HG02973 (cell line): ENCODE measurements around the gene CARD19.
"Not testable (repeated sequence)": the region's sequence is repeated elsewhere in the genome, so short reads cannot be mapped to it uniquely, and the experiment has no call there.

Experiments
- ATAC-seq: cut with Tn5 transposase; IDR thresholded peaks from one replicate; pipeline ENCODE4 v1.9.1; 2021; ENCODE audit warnings: moderate library complexity; ENCODE audit not compliant: unreplicated experiment

CARD19 gene

DNA sequence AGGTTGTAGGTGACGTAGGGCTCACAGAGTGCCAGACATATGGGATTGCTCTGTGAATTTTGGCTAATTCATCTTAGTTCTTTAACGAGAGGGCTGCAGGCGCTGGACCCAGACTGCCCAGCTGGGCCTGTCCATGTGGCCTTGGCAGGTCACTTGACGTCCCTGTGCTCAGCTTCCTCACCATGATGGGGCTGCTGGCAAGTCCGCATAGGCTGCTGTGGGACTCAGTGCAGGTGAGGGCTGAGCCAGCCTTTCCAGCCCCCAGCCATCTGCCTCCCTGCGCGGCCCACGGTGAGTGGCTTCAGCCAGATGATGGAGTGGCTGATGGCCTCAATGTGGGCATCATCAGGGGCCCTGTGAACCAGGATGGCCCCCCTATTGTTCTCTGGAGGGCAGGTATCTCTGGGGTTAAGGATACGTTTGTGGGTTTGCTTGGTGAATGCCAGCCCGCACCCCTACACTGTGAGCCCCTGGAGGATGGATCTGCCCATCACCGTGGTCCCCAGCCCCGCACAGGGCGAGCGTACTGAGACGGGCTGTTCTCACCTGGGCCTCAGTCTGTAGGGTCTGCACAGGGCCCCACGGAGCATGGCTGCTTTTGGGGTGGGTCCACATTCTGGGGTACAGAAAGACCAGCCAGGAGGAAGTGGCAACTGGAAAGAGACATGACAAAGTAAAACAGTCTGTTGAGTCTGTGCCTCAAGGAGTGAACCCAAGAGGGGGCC lies 3.7 kb downstream of the CARD19 start:
- no peak for ATAC-seq

DNA sequence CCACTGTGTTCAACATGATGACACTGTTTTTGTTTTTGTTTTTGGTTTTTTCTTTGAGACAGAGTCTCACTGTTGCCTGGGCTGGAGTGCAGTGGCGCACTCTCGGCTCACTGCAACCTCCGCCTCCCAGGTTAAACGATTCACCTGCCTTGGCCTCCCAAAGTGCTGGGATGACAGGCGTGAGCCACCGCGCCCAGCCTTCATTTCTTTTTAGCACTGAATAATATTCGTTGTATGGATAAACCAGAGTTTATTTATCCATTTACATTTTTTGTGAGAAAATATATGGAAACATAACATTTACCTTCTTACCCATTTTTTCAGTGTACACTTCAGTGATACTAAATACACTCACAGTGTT lies 4.2 kb downstream of the CARD19 start:
- ATAC-seq = no peak

DNA sequence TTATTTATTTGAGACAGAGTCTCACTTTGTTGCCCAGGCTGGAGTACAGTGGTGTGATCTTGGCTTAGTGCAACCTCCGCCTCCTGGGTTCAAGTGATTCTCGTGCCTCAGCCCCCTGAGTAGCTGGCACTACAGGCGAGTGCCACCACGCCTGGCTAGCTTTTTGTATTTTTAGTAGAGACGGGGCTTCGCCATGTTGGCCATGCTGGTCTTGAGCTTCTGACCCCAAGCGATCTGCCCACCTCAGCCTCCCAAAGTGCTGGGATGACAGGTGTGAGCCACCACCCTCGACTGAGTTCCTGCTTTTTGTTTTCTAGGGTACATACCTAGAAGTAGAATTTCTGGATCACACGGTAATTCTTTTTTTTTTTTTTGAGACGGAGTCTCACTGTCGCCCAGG lies 5.1 kb downstream of the CARD19 start:
- not testable (repeated sequence) for ATAC-seq

DNA sequence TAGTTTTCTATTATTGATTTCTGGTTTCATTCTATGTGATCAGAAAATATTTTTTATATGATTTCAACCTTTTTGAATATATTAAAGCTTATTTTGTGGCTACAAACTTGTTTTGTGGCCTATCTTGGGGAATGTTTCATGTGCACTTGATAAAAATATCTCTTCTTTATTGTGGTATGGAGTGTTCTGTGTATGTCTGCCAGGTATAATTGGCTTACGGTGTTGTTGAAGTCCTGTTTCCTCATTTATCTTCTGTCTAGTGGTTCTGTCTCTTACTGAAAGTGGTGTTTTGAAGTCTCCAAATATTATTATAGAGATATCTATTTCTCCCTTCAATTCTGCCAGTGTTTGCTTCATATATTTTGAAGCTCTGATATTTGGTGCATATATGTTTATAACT lies 9.6 kb downstream of the CARD19 start:
- ATAC-seq = no peak

DNA sequence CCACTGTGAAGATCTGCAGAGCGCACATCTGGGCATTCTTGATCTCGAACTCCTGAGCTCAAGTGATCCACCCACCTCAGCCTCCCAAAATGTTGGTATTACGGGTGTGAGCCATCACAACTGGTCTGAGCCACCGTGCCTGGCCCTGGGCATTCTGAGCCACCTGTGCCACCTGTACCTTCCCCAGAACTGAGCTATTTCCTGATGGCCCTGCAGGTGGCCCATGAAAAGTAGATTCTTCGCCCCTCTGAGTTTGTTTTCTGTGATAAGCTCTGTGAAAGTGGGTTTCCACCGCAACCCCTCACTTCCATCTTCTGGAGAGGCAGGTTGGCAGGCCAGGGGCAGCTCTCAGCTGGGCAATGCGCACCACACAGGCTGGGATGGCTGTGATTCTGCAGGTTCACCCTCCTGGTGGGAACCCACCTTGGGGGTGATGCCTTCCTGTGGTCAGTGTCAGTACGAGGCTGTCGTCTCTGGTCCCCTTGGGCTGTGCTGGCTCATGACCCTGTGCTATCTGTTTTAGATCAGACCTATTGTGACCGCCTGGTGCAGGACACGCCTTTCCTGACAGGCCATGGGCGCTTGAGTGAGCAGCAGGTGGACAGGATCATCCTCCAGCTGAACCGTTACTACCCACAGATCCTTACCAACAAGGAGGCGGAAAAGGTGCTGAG lies 11.3 kb downstream of the CARD19 start:
- ATAC-seq = no peak

DNA sequence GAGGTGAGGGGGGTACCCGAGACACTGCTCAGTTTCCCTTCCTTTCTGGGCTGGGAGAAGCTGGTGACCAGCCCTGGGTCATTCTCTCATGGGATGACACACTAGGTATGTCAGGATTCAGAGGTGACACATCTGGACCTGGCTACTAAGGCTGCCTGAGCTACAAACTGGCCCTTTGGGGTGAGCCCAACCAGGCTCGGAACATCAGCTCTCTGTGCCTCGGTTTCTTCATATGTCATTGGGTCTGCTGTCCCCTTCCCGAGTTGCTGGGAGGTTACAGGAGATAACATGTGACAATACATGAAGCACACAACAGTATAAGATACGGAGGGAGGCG lies 11.8 kb downstream of the CARD19 start:
- ATAC-seq = no peak

DNA sequence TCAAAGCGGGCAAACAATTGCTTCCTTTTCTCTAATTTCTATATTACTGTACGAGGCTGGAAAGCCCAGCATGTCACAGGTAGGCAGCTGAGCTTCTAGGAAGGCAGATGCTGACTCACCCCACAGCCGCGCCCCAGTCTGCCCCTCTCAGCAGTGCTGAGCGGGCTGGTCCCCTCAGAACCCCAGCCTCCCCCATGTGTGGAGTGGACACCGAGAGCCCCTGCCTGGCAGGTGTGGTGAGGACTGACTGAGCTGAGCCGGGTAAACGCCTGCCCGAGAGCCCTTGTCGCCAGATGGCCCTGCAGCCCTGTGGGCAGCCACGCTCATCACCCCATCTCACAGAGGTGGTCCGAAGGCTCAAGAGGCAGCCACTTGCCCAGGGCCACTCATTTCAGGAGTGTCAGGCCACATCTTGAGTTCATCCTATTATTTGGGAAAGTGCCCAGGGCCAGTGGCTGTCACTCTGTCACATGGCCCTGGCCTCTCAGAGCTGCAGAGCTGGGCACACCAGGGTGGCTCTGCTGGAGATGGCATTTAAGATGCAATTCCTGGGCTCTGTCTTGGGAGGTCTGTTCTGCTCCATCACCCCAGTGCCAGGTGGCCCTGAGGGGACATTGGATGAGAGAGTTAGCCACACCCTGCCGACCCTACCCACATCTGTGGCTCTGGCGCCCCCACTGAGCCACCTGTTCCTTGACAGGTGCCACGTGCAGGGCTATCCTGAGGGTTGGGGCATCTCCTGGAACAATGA lies 12.4 kb downstream of the CARD19 start:
- no peak for ATAC-seq

DNA sequence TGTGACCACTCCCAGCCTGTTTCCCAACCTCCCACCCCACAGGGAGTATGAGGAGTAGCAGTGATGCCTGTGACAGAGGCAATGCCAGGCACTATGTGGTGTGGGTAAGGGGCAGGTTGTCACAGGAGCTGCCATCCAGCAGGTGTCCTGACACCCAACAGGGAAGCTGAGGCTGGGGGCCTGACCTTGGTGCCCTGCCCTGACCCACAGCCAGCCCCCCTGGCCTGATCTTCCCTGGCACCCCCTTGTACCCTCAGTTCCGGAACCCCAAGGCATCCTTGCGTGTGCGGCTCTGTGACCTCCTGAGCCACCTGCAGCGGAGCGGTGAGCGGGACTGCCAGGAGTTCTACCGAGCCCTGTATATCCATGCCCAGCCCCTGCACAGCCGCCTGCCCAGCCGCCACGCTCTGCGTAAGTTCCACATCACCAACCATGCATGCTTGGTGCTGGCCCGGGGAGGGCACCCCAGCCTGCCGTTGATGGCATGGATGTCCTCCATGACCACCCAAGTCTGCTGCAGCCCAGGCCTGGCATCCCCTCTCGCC lies 14.4 kb downstream of the CARD19 start:
- no peak for ATAC-seq

DNA sequence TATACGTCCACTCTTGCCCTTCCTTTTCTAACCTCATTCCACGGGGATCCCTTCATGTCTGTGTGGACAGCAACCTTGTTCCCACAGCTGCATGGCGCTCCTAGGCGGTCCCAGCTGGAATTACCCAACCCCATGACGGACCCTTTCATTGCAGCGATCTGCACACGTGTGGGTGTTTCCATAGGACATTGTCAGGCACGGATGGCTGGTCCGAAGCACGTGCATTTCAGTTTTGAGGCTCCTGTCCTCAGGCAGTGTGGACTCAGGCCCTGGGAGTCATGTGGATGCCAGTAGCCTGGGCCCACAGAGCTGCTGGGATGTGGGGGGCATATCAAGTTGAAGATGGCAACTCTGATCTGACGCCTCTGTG lies 15.0 kb downstream of the CARD19 start:
- no peak for ATAC-seq

DNA sequence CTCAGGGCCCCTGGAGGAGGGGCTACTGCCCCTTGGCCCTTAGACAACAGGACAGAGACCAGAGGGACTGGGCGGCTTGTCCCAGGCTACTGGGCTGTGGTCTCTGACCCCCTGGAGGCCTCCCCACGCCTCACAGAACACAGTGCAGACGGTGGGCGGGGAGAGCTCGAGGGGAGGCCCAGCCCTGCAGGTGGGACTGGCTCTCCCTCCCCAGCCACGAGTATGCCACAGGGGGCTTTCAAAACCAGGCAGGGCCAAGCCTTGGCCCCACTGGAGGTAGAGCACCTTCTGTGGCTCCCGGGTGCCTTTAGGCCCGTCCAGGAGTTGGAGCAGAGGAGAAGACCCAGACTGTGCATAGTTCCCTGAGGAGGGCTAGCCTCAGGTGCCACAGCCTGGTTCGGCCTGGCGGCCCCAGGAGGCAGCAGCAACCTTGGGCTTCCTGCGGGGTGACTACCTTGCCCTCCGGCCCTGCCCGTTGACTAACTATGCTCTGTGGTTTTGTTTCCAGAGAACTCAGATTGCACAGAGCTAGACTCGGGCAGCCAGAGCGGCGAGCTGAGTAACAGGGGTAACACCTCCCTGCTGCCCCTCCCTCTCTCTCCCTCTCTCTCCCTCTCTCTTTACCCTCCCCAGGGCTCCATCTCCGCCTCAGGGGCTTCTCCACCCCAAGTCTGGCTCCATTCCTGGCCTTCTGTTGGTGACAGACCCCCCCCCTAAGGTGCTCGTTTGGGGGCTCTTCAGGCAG lies 15.5 kb downstream of the CARD19 start:
- ATAC-seq = no peak

DNA sequence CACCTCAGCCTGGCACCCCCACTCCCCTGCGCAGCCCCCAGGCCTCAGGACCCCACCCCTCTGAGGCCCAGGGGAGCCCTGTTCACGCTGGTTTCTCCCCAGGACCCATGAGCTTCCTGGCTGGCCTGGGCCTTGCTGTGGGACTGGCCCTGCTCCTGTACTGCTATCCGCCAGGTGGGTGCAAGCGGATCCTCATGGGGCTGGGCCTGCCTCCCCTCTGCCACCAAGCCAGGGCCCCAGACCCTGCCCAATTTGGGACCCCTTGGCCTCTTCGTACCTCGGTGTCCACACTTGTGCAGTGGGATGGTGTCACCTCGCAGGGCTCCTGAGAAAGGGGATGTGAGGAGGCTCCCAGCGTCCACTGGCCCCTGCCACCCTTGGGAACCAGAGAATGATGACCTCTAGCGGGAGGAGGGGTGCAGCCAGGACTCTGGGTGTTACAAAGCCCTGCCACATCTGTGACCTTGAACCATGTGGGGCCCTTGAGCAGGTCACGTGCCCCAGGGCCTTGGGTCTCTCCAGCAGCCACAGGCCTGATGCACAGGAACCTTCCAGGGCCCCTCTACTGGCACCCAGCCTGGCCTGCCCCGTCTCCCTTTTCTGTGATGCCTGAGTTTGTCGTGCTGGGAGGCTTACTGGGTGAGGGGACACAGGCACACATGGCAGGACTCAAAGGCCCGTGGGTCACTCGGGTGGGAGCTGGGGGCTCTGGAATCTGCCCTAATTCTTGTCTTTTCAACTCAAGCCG lies 16.3 kb downstream of the CARD19 start:
- no peak for ATAC-seq

DNA sequence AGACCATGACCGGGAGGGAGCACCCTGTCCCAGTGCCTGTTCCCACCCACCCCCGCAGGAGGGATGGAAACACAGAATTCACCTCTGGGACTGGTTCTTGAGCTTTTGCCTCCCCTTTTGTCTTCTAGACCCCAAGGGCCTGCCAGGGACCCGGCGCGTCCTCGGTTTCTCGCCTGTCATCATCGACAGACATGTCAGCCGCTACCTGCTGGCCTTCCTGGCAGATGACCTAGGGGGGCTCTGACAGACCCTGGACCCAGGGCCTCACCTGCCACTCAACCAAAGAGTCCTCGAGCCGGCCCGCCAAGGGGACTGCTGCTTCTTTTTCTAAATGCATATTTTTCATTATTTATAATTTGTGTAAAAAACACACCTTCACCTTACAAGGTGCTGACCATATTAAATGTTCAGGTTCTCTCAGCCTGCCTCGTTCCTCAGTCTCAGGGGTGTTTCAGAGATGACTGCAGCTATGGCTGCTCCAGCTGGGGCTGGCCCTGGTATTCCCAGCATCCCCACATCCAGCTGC lies 16.9 kb downstream of the CARD19 start:
- ATAC-seq = no peak

DNA sequence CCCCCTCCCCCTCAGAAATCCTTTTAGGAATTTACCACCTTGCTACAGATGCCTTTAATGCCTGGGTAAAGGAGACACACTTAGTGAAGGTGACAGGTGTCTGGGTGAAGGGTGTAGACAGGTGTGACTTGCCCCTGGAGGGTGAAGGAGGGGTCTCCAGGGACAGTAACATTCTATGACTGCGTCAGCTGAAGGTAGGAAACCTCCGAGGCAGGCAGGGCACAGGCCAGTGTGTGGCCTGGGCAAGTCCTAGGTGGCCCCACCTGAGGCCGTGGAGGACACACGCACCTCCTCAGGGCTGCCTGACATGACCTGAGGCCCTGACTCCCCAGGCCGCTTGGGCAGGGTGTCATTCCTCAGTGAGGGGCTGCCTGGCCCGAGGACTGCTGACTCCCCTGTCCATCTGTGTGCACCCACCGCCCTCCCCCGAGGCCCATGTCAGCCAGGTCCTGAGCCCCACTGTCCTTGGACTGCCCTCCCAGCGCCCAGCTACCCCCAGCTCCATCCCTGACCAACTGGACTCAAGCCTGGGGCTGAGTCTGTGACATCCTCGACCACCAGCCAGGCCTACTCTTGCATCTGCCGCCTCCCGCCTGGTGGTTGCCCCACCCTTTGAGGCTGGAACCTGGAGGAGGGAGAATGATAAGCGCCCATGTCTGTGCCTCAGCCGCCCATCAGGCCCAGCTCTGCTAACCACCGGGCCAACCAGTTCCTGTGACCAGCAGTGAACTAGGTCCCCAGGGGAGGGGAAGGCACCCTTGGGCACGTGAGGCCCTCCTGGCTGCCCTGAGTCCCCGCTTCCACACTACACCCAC lies 18.4 kb downstream of the CARD19 start:
- no peak for ATAC-seq

DNA sequence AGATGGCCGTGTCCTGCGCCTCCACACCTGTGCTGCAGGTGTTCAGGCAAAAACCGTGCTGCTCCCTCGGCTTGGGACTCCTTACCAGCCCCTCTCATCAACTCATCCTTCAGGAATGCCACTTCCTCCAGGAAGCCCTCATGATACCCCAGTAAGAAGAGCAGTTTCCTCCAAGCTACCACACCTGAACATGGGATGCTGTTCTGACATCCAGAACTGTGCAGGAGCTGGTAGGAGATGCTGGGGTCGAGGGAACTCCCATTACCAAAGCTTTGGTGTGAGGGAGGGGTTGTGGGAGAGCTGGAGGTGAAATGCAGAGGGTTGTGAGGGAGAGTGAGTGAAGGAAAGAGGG lies 18.9 kb downstream of the CARD19 start:
- ATAC-seq = no peak

DNA sequence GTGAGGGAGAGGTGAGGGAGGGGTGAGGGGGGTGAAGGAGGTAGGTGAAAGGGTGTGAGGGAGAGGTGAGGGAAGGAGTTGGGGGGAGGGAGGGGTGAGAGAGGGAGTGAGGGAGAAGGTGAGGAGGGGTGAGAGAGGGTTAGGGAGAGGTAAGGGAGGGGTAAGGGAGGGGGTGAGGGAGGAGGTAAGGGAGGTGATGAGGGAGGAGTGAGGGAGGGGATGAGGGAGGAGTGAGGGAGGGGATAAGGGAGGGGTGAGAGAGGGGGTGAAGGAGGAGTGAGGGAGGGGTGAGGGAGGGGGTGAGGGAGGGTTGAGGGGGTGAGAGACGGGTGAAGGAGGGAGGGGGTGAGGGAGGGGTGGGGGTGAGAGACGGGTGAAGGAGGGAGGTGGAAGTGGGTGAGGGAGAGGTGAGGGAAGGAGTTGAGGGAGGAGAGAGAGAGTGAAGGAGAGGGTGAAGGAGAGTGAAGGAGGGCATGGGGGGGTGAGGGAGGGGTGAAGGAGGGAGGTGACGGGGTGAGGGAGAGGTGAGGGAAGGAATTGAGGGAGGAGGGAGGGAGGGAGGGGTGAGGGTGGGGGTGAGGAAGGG lies 19.6 kb downstream of the CARD19 start:
- ATAC-seq = no peak

DNA sequence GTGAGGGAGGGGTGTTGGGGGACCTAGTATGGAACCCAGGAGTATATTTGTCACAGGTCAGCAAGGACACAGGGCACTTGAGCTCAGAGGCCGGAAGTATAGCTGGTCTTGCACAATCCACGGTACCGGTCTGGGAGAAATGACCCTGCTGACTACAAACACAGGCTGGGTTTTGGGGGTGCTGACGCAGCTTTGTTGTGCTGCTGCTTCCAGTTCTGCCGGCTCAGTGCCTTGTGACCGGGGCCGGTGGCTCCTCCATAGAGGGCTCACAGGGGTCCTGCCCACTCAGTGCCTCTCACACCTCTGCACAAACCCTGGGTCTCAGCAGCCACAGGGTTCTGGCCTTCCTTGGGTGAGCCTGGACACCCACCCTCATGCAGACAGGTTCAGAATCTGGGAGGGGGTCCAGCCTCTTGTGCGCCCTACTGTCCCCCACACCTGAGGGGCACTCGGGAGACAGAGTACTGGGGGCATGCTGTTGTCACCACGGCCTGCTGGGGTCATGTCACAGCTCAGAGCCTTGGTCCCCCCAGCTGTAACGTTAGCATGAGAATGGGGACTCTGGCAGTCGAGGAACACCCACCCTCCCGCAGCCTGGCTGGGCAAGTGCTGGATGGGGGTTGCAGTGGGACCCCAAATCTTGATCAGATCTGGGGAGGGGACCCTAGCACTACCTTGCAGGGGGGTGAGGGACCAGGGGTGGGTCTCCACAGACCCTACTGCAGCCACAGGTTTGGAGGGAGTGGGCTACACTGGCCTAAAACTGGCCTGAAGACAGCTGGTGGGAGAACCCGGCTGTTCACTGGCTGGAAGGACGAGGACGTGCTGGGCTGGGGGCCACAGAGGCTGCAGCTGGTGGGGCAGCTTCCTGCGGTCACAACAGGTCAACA lies 20.3 kb downstream of the CARD19 start:
- ATAC-seq = no peak

DNA sequence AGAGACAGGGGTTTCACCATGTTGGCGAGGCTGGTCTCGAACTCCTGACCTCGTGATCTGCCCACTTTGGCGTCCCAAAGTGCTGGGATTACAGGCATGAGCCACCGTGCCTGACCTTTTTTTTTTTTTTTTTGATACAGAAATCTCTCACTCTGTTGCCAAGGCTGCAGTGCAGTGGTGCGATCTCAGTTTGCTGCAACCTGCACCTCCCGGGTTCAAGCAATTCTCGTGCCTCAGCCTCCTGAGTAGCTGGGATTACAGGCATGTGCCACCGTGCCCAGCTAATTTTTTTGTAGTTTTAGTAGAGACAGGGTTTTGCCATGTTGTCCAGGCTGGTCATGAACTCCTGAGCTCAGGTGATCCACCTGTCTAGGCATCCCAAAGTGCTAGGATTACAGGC lies 21.5 kb downstream of the CARD19 start:
- ATAC-seq = not testable (repeated sequence)
